ENCODE results near the gene POC1B. TPM values are rescaled to one million over a fixed set of nuclear protein-coding genes. Genes with fewer than 3 reads are reported as not detected.

POC1B gene
- total RNA-seq, 1 donor from 2014 or later = 15.8 TPM

GRCh38 chr12:89370850-89371249 is 155.0 kb downstream of the POC1B start:
- no peak for ATAC-seq
- Histone ChIP-seq H3K4me3 (no peak overlapping the region), H3K27ac (no peak overlapping the region), H3K9me3 (no peaks in the 10 kb centered on the region), H3K4me1 (peaks cover 27% of the 10 kb centered on the region), H3K36me3 (no peaks in the 10 kb centered on the region), H3K27me3 (no peaks in the 10 kb centered on the region)
- TF ChIP-seq CTCF (IDR thresholded peaks at IDR 0.05) = no peak
- intact Hi-C loops (cut with DNase I) = no loop called here
- DNase-seq = no peak

DNA sequence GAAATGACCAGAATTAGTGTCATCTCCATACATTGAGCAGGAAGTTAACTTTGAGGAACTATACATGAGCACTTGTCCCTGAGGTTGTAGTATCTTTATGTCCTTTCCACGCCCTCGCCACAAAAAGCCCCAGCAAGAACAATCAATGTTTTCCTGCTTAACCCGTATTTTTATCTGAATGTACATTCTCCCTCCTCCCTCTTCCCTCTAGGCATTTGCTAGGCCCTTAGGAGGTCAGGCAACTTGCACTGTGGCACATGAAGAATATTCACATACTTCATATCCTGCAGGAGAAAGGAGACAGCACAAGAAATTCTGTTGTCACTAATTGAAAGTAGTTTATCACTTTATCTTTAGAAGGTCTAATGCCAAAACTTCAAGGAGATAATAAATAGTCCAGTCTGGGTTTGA is 155.4 kb downstream of the POC1B start:
- Histone ChIP-seq H3K4me1 (peaks cover 27% of the 10 kb centered on the region), H3K27me3 (no peaks in the 10 kb centered on the region), H3K36me3 (no peaks in the 10 kb centered on the region), H3K4me3 (no peak overlapping the region), H3K9me3 (no peaks in the 10 kb centered on the region), H3K27ac (no peak overlapping the region)
- no peak for DNase-seq
- intact Hi-C loops (cut with DNase I) = no loop called here
- TF ChIP-seq CTCF (IDR thresholded peaks at IDR 0.05) = no peak
- ATAC-seq = no peak

Other genes starting within 250 kb of the POC1B start
- 110 TPM for gene DUSP6, start 173.5 kb downstream of the POC1B start, total RNA-seq
- 7.8 TPM for gene GALNT4, start 1.3 kb downstream of the POC1B start, total RNA-seq
- gene ATP2B1, start 182.8 kb upstream of the POC1B start, total RNA-seq = 46.6 TPM

Data from upper lobe of right lung (tissue), 1 donor.